ENCODE data around the gene LSM12. TPM values are rescaled to one million over a fixed set of nuclear protein-coding genes. Genes with fewer than 3 reads are reported as not detected.
"Not testable (repeated sequence)": the region's sequence is repeated elsewhere in the genome, so short reads cannot be mapped to it uniquely, and the experiment has no call there.

The LSM12 gene
- total RNA-seq, 2 experiments from 2014 or later: 61.1 to 62.8 TPM

GRCh38 chr17:44021227-44021626, 45.2 kb downstream of the LSM12 start:
- POLR2A ChIA-PET; H3K27ac Mint-ChIP-seq; DNase-seq; H3K9me3 Mint-ChIP-seq; H3K36me3 Mint-ChIP-seq (ENCODE audit: low read depth); H3K4me3 Mint-ChIP-seq; H3K4me1 Mint-ChIP-seq; H3K27me3 Mint-ChIP-seq: not testable (repeated sequence)
- CTCF ChIA-PET: interaction anchor here (1.6 kb wide), 1 partner anchor 77 kb away, joined by 3 read pairs; no protein-coding TSS in a partner anchor

GRCh38 chr17:44014437-44015172, 51.9 kb downstream of the LSM12 start, which contains the start of gene TMEM101:
Gene TMEM101 (minus strand): TSS chr17:44014963. CDS start chr17:44014952, 11 bp downstream.
- CTCF ChIA-PET: interaction anchor here (0.7 to 1.1 kb wide), 4 partner anchors 17 to 531 kb away, joined by 3 to 4 read pairs (median 4); partner anchors contain the start of gene DHX8
- peaks cover 7% of the 10 kb centered on the region for H3K36me3 Mint-ChIP-seq (ENCODE audit: low read depth)
- peak within 1 kb of the TSS; percentile 98 for H3K4me3 Mint-ChIP-seq
- no peaks in the 10 kb centered on the region for H3K9me3 Mint-ChIP-seq
- no peaks in the 10 kb centered on the region for H3K27me3 Mint-ChIP-seq
- H3K4me1 Mint-ChIP-seq: peaks cover 27% of the 10 kb centered on the region
- POLR2A ChIA-PET: interaction anchor here (0.8 to 1.4 kb wide), 7 partner anchors 9 to 531 kb away, joined by 3 to 8 read pairs (median 3); partner anchors contain the start of genes DHX8, HDAC5 and LSM12
- peak within 1 kb of the TSS; percentile 88 for H3K27ac Mint-ChIP-seq
- peak; percentile 91 for DNase-seq

GRCh38 chr17:44014133-44014436, 52.4 kb downstream of the LSM12 start:
- no peak for DNase-seq
- no peaks in the 10 kb centered on the region for H3K27me3 Mint-ChIP-seq
- no peaks in the 10 kb centered on the region for H3K9me3 Mint-ChIP-seq
- H3K4me3 Mint-ChIP-seq: peak overlapping the region; percentile 98
- CTCF ChIA-PET: interaction anchor here (1.1 kb wide), 2 partner anchors 16 to 70 kb away, joined by 3 read pairs; no protein-coding TSS in a partner anchor
- POLR2A ChIA-PET: interaction anchor here (1.0 to 1.4 kb wide), 4 partner anchors 9 to 530 kb away, joined by 3 to 8 read pairs (median 4); partner anchors contain the start of genes DHX8 and LSM12
- H3K36me3 Mint-ChIP-seq (ENCODE audit: low read depth): peaks cover 7% of the 10 kb centered on the region
- peaks cover 27% of the 10 kb centered on the region for H3K4me1 Mint-ChIP-seq
- H3K27ac Mint-ChIP-seq: peak overlapping the region; percentile 88

GRCh38 chr17:44012874-44013273, 53.6 kb downstream of the LSM12 start:
- DNase-seq: no peak
- H3K4me3 Mint-ChIP-seq: no peak overlapping the region
- CTCF ChIA-PET: no interaction called here
- no peak overlapping the region for H3K27ac Mint-ChIP-seq
- H3K36me3 Mint-ChIP-seq (ENCODE audit: low read depth): peaks cover 10% of the 10 kb centered on the region
- H3K27me3 Mint-ChIP-seq: no peaks in the 10 kb centered on the region
- H3K4me1 Mint-ChIP-seq: peaks cover 35% of the 10 kb centered on the region
- no peaks in the 10 kb centered on the region for H3K9me3 Mint-ChIP-seq
- POLR2A ChIA-PET: interaction anchor here (2.0 kb wide), 1 partner anchor 111 kb away, joined by 4 read pairs; the partner anchor contains the start of gene HDAC5

- CTCF ChIA-PET: no interaction called here
- Mint-ChIP-seq H3K36me3 (ENCODE audit: low read depth) (peaks cover 10% of the 10 kb centered on the region), H3K27me3 (no peaks in the 10 kb centered on the region), H3K4me3 (no peak overlapping the region), H3K9me3 (no peaks in the 10 kb centered on the region), H3K4me1 (peaks cover 38% of the 10 kb centered on the region), H3K27ac (no peak overlapping the region)
- no peak for DNase-seq
- POLR2A ChIA-PET: interaction anchor here (2.0 kb wide), 1 partner anchor 111 kb away, joined by 4 read pairs; the partner anchor contains the start of gene HDAC5
Observed at GRCh38 chr17:44012391-44012790, 54.1 kb downstream of the LSM12 start.

GRCh38 chr17:44011876-44012275, 54.6 kb downstream of the LSM12 start:
- no peak overlapping the region for H3K27ac Mint-ChIP-seq
- DNase-seq: no peak
- H3K9me3 Mint-ChIP-seq: no peaks in the 10 kb centered on the region
- peaks cover 40% of the 10 kb centered on the region for H3K4me1 Mint-ChIP-seq
- no peak overlapping the region for H3K4me3 Mint-ChIP-seq
- CTCF ChIA-PET: interaction anchor here (0.6 to 1.6 kb wide), 2 partner anchors 28 to 68 kb away, joined by 3 read pairs; no protein-coding TSS in a partner anchor
- H3K36me3 Mint-ChIP-seq (ENCODE audit: low read depth): peaks cover 10% of the 10 kb centered on the region
- POLR2A ChIA-PET: interaction anchor here (2.0 kb wide), 1 partner anchor 112 kb away, joined by 4 read pairs; the partner anchor contains the start of gene HDAC5
- H3K27me3 Mint-ChIP-seq: no peaks in the 10 kb centered on the region

GRCh38 chr17:44010966-44011647, 55.4 kb downstream of the LSM12 start:
- no peak for DNase-seq
- Mint-ChIP-seq H3K9me3 (no peaks in the 10 kb centered on the region), H3K27me3 (peaks cover 4% of the 10 kb centered on the region), H3K4me3 (no peak overlapping the region), H3K4me1 (peaks cover 47% of the 10 kb centered on the region), H3K36me3 (ENCODE audit: low read depth) (peaks cover 10% of the 10 kb centered on the region), H3K27ac (no peak overlapping the region)
- ChIA-PET CTCF (interaction anchor here (0.6 to 1.6 kb wide), 2 partner anchors 67 to 535 kb away, joined by 3 read pairs; no protein-coding TSS in a partner anchor), POLR2A (interaction anchor here (2.0 kb wide), 1 partner anchor 113 kb away, joined by 4 read pairs; the partner anchor contains the start of gene HDAC5)

GRCh38 chr17:44008205-44008909, 58.1 kb downstream of the LSM12 start:
- Mint-ChIP-seq H3K27ac (peak overlapping the region; percentile 37), H3K9me3 (no peaks in the 10 kb centered on the region), H3K4me1 (peaks cover 40% of the 10 kb centered on the region), H3K4me3 (peak overlapping the region; percentile 79), H3K36me3 (ENCODE audit: low read depth) (peaks cover 8% of the 10 kb centered on the region), H3K27me3 (peaks cover 18% of the 10 kb centered on the region)
- POLR2A ChIA-PET: interaction anchor here (0.7 to 1.9 kb wide), 5 partner anchors 8 to 1010 kb away, joined by 3 to 7 read pairs (median 3); partner anchors contain the start of genes HDAC5 and RPL27
- CTCF ChIA-PET: interaction anchor here (0.6 to 3.0 kb wide), 4 partner anchors 8 to 64 kb away, joined by 3 to 11 read pairs (median 4); no protein-coding TSS in a partner anchor
- no peak for DNase-seq

GRCh38 chr17:44007346-44008204, 58.9 kb downstream of the LSM12 start:
- ChIA-PET POLR2A (interaction anchor here (0.8 to 1.9 kb wide), 3 partner anchors 9 to 116 kb away, joined by 3 to 7 read pairs (median 4); partner anchors contain the start of gene HDAC5), CTCF (interaction anchor here (0.6 to 3.0 kb wide), 6 partner anchors 9 to 157 kb away, joined by 3 to 11 read pairs (median 3); no protein-coding TSS in a partner anchor)
- Mint-ChIP-seq H3K9me3 (no peaks in the 10 kb centered on the region), H3K4me1 (peaks cover 35% of the 10 kb centered on the region), H3K4me3 (peak overlapping the region; percentile 79), H3K36me3 (ENCODE audit: low read depth) (peaks cover 8% of the 10 kb centered on the region), H3K27ac (peak overlapping the region; percentile 59), H3K27me3 (peaks cover 18% of the 10 kb centered on the region)
- peak; percentile 20 for DNase-seq

GRCh38 chr17:44006598-44007345, 59.7 kb downstream of the LSM12 start:
- peak; percentile 99 for DNase-seq
- ChIA-PET CTCF (interaction anchor here (0.6 to 3.0 kb wide), 4 partner anchors 33 to 157 kb away, joined by 3 to 11 read pairs (median 3); no protein-coding TSS in a partner anchor), POLR2A (interaction anchor here (1.9 kb wide), 1 partner anchor 116 kb away, joined by 7 read pairs; the partner anchor contains the start of gene HDAC5)
- H3K9me3 Mint-ChIP-seq: no peaks in the 10 kb centered on the region
- H3K27ac Mint-ChIP-seq: peak overlapping the region; percentile 59
- H3K27me3 Mint-ChIP-seq: peaks cover 18% of the 10 kb centered on the region
- H3K4me3 Mint-ChIP-seq: peak overlapping the region; percentile 79
- peaks cover 8% of the 10 kb centered on the region for H3K36me3 Mint-ChIP-seq (ENCODE audit: low read depth)
- peaks cover 36% of the 10 kb centered on the region for H3K4me1 Mint-ChIP-seq

- Mint-ChIP-seq H3K4me3 (peak overlapping the region; percentile 79), H3K27me3 (peaks cover 18% of the 10 kb centered on the region), H3K4me1 (peaks cover 33% of the 10 kb centered on the region), H3K9me3 (no peaks in the 10 kb centered on the region), H3K36me3 (ENCODE audit: low read depth) (peaks cover 4% of the 10 kb centered on the region), H3K27ac (no peak overlapping the region)
- DNase-seq: no peak
- CTCF ChIA-PET: interaction anchor here (1.0 to 3.0 kb wide), 2 partner anchors 37 to 62 kb away, joined by 3 to 11 read pairs; no protein-coding TSS in a partner anchor
- POLR2A ChIA-PET: interaction anchor here (1.9 kb wide), 1 partner anchor 117 kb away, joined by 7 read pairs; the partner anchor contains the start of gene HDAC5
Observed at GRCh38 chr17:44006272-44006597, 60.2 kb downstream of the LSM12 start.

Measured in activated CD4-positive, alpha-beta memory T cell treated with anti-CD3 and anti-CD28 coated beads, Interleukin-2, amount 10 ng/mL, durations not matched to agents 7 days and 5 days (primary cell).